Activated CD4-positive, alpha-beta T cell treated with anti-CD3 and anti-CD28 coated beads, Interleukin-10, Interleukin-2, amounts not matched to agents 100 ng/mL and 50 ng/mL, durations not matched to agents 16 hours and 8 hours (primary cell): ENCODE data around the gene ZNF469.
"Not testable (repeated sequence)": the region's sequence is repeated elsewhere in the genome, so short reads cannot be mapped to it uniquely, and the experiment has no call there.

Source experiments
- DNase-seq: peaks from one replicate; pipeline ENCODE4 v3.0.0-alpha.2; 2020

Gene ZNF469

DNA sequence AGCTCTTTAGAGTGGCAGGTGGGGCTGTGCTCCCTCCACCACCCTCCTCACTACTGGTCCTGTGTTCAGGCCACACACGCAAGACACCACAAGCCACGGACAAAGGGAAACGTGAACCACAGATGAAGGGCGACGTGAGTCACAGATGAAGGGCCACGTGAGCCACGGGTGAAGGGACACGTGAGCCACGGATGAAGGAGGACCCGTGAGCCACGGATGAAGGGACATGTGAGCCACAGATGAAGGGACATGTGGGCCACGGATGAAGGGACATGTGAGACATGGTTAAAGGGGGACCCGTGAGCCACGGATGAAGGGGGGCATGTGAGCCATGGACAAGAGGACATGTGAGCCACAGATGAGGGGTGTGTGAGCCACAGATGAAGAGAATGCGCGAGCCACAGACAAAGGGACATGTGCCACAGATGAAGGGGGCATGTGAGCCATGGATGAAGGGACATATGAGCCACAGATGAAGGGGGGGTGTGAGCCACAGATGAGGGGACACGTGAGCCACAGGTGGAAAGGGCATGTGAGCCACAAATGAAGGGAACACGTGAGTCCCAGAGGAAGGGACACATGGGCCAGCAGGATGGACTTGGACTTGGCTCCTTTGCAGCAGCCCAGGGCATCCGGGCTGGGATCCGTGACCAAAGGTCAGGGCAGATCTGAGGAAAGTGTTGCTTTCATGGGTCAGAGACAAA is 15.6 kb downstream of the ZNF469 start:
- no peak for DNase-seq

DNA sequence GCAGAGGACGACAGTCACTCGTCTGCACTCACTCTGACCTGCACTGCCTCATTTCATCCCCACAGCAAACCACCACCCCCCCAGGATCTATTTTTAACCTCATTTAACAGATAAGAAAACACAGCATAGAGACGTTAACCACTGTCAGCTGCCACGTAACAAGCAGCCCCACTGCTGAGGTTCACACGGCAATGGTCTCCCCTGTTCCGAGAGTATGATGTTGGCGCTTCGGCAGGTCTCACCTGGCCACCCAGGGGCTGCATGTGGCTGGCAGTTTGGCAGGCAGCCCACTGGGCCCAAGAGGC is 16.1 kb downstream of the ZNF469 start:
- DNase-seq: no peak

GRCh38 chr16:88400186-88400585 is 17.4 kb downstream of the ZNF469 start:
- DNase-seq: no peak

DNA sequence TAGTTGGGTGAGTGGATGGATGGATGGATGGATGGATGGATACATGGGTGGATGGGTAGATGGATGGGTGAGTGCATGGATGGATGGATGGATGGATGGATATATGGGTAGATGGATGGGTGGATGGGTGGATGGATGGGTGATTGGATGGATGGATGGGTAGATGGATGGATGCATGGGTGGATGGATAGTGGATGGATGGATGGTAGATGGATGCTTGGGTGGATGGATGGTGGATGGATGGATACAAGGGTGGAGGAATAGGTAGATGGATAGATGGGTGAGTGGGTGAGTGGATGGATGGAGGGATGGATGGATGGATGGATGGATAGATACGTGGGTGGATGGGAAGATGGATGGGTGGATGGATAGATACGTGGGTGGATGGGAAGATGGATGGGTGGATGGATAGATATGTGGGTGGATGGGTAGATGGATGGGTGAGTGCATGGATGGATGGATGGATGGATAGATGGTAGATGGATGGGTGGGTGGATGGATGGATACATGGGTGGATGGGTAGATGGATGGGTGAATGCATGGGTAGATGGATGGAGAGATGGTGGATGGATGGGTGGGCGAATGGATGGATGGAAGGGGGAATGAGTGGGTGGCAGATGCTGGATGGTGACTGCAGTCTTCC is 19.0 kb downstream of the ZNF469 start:
- DNase-seq: no peak

DNA sequence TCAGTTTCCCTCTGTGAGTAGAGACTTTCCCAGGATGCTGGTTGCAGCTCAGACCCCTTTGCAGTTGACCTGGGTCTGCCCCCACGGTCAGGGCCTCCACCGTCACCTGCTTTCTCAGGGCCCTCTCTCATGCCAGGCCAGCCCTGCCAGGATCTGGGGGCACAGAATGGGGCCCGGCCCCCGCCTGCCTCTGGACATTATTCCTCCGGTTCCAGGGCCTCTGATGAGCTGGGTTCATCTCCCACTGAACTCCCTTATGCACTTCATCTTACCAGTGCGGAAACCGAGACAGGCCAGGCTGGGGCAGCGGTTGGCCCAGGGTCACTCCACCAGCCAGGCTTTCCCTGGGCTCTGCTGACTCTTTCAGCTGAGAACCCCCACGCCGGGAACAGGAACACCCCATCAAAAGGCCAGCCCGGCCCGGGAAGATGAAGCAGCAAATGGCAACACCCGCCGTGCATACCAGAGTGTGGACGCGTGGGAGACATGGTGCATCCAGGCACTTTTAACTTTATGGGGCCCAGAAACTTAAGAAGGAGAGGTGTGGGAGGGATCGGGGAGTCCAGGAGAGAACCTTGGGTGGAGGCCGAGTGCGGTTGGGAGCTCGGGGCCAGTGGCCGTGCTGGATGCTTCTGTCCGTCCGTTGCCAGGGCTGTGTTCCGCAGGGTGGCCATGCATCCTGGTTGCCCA is 19.9 kb downstream of the ZNF469 start:
- no peak for DNase-seq

DNA sequence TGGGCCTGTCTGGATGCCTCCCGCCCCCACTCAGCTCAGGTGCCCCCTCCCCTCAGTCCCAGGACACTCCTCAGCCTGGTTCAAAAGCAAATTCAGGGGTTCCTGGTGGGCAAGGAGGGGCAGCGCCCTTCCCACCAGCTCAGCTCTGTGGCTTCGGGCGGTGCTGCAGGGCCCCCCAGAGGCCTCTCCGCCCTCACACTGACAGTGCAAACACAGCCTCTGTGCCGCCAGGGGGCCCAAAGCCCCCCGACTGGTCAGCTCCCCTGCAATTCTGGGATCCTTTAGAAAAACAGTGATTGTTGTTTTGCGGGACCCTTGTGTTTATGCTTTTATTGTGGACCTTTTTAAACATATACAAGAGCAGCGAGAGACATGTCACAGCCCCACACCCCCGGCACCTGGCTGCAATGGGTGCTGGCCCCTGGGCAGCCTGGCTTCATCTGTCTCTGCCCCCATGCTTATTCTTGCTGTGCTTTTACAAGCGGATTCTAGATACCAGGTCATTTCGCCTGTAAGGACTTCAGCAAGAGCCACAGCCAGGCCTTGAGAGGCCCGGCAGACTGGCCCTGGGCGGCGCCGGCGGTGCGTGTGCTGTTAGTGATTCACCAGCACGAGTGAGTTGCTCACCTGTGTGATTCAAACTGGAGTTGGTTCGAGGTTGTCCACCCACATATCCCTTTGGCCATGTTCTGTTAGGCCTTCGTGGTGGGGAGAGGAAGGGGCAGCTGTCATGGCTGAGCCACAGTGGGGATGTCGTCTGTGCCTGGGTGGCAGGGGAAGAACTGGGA is 21.2 kb downstream of the ZNF469 start:
- DNase-seq: no peak

GRCh38 chr16:88404769-88405168 is 22.0 kb downstream of the ZNF469 start:
- no peak for DNase-seq

DNA sequence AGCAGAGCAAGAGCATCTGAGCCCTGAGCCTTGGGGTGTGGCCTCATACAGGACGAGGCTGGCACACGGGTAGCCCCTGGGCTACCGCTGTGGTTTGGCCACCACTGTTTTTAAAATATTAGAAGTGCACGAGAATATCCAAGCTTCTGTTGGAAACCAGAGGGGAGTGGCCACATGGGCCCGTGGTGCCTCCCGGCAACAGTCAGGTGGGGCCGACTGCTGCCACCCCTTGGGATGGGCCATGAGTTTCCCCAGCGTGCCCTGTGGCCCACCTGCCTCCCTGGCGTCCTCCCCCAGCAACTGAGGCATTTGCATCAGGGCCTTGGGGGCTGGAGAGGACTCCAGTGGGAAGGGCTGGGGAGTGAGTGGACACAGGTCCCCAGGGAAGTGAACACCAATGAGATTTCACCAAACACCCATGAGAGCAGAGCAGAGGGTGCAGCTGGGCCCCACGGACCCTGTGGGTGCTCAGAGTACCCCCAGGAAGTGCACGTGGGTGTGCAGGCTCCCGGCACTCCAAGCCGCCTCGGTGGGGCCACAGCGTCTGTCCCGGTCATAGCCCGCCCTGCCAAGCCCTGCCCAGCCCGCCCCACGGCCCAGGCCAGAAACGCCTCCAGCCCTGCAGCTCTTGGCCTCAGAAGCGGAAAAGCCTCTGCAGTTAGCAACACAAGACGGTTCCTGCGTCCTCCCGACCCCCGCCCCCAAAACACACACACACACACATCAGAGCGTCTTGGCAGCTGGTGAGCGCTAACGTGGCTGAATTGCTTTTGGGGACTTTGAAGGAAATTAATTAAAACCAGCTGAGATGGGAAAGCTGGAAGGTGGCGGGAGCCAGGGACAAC is 22.7 kb downstream of the ZNF469 start:
- no peak for DNase-seq

DNA sequence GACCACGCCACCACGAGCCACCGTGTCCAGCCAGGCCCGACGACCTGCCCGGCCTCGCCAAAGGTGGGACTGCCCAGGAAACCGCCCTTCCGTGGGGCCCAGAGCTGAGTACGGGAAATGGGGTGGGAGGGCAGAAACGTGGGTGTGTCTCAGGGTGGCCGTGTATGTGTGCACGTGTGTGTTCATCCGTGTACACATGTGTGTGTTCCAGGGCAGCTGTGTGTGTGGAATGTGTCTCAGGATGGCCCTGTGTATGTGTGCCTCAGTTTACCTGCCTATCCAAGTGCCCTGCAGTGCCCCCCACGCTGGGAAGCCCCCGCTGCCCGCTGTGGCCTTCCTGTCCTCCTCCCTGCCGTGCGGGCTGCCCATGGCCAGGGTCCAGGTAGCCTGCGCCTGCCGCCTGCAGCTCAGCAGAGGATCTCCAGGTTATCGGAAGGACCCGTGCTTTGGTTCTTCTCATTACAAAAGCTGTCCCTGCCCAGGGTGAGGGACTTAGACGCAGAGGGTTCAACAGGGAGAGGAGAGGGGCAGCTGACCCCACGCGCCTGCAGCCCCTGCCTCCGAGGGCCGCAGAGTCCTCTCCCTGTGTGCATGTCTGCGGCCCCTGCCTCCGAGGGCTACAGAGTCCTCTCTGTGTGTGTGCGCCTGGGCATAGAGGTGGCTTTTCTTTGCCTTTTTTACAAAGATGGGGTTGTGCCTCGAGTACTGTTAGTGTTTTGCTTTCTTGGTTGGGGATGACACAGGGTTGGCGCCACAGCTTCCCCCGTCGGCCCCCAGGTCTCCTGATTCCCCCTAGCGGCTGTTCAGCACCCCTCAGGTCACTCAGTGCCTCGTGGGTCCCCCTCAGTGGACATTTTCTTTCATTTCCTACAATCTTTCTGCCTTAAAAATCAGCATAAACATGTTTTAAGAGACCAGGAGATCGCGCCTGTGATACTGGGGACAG is 23.6 kb downstream of the ZNF469 start:
- no peak for DNase-seq

- no peak for DNase-seq
These were observed 24.3 kb downstream of the ZNF469 start for GRCh38 chr16:88407042-88407420.

DNA sequence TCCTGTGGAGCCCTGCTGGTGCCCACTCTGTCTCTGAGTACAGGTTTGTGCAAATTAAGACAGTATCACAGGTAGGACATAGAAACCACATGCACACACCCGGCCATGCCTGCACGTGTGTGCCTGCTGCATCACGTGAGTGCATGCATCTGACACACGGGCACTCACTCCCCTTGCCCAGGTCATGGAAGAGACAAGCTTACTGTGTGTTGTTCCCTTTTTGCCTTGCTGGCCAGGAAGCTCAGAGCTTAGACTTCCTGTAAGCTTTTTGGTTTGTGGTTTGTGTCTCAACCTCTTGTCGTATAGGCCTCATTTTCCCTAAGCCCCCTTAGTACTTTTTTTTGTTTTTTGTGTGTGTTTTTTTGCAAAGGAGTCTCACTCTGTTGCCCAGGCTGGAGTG is 25.0 kb downstream of the ZNF469 start:
- no peak for DNase-seq

DNA sequence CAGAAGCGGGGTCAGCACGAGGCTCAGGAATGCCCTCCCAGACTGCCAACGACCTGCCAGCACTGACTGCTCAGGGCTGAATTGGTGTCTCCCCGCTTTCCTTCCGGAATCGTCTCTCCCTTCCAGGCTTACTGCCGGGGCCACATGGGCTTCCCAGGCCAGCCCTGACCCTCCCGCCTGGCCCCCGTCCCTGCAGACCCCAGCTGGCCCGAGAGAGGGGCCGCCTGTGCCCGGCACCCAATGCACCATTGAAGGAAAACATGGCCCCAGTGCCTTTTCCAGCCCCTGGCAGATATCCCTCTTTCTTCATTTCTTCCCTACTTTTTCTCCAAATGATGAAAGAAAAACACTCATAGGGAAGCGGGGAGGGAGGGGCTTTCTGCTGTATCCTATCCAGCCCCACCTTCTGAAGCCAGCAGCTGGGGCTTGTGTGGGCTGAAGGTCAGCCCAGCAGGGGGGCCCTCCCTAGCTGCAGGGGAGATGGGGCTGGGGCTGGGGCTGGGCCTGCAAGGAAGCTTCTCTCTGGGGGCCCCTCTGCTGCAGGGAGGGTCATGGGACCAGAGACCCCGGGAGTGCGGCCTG is 25.9 kb downstream of the ZNF469 start:
- DNase-seq: no peak

GRCh38 chr16:88409296-88410065 is 26.7 kb downstream of the ZNF469 start:
- DNase-seq: no peak

DNA sequence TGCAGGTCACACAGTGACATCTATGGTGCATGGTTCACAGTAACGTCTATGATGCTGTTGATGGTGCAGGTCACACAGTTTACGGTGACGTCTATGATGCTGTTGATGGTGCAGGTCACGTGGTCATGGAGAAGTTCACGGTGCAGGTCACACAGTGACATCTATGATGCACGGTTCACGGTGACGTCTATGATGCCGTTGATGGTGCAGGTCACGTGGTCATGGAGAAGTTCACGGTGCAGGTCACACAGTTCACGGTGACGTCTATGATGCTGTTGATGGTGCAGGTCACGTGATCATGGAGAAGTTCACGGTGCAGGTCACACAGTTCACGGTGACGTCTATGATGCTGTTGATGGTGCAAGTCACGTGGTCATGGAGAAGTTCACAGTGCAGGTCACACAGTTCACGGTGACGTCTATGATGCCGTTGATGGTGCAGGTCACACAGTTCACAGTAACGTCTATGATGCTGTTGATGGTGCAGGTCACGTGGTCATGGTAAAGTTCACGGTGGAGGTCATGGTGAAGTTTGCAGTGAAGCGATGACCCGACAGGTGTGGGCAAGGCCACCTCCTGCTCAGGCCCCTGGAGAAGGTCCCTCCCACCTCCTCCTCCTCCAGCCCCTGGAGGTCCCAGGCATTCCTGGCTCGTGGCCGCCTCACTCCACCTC is 27.7 kb downstream of the ZNF469 start:
- DNase-seq: not testable (repeated sequence)

- no peak for DNase-seq
These were observed 29.3 kb downstream of the ZNF469 start for GRCh38 chr16:88411951-88412576.

DNA sequence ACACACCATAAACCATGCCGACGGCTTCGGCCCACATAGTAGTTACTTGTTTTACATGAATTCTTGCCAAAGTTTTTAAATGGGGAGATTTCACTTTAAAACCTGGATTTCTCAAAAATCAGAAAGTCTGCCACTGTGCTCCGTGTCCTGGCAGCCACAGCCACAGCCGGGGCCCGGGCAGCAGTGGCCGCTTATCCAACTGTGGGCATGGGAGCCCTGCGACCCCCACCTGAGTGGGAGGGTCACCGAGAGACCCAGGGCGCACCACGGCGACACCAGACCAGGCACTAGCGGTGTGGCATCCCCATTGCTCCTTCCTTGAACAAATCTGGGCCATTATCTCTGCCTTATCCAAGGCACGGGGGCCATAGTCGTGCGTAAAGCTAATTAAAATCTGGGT is 30.0 kb downstream of the ZNF469 start:
- DNase-seq: no peak

DNA sequence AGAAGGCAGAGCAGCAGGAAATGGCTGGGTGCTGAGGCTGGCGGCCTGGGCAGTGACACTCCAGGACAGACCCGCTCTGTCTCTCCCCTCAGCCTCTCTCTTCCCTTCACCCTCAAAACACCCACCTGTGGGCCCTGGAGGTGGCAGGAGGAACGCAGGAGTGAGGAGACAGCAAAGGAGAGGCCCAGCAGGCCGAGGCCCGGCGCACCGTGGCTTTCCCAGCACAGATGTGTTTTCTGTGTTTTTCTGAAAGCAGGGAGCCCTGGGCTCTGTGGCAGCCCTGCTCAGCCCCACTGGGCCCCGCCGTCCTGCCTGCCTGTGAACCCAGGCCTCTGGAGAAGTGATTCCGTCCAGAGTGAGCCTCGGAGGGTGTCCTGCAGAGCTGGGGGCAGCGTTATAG is 30.5 kb downstream of the ZNF469 start:
- DNase-seq: no peak

- DNase-seq: no peak
These were observed 30.9 kb downstream of the ZNF469 start for GRCh38 chr16:88413631-88414030.
